ENCODE results near the gene USP43. TPM values are rescaled to one million over a fixed set of nuclear protein-coding genes. Genes with fewer than 3 reads are reported as not detected.

The USP43 gene
- polyA plus RNA-seq, 2 of the 4 experiments (the other 2 are of a cell fraction) = 3.4 to 4.0 TPM

GRCh38 chr17:9693755-9694154 is 48.4 kb downstream of the USP43 start (continued):
- TF ChIP-seq BCL3 (IDR thresholded peaks at IDR 0.05) (no peak), ZC3H11A (IDR thresholded peaks at IDR 0.05) (no peak)

- Histone ChIP-seq H3K9me3 (no peaks in the 10 kb centered on the region), H3K4me3 (no peak overlapping the region), H3K4me1 (0 out of 3 replicates have a peak, but pooled peaks cover 3% of the 10 kb centered on the region), H3K4me2 (no peak overlapping the region), H3K27ac (no peak overlapping the region)
- ChIA-PET POLR2A (no interaction called here), CTCF (interaction anchor here (1.2 kb wide), 1 partner anchor 9 kb away, joined by 4 read pairs; no protein-coding TSS in a partner anchor)
- ATAC-seq (0 out of 6 replicates have a peak, but pooled peaks of 1 of the 2 experiments have one; percentile 38), DNase-seq (ENCODE audit: low read depth in 1 of 2, low spot score in 1 of 2) (no peak), FAIRE-seq (no peak)
- 92% methylated on average over 12 of the region's 12 CpGs for WGBS (ENCODE audit: missing lambda C conversion rate)
- TF ChIP-seq REST (IDR thresholded peaks at IDR 0.05) = no peak
- no peak for TF ChIP-seq POLR2A (IDR thresholded peaks at IDR 0.05; ENCODE audit: low read length)
- TF ChIP-seq HDAC2 (IDR thresholded peaks at IDR 0.05) = no peak
- no peak for TF ChIP-seq RNF2 (IDR thresholded peaks at IDR 0.05; ENCODE audit: borderline replicate concordance, low read depth)
- TF ChIP-seq CBX8 (IDR thresholded peaks at IDR 0.05) = no peak
- no peak for TF ChIP-seq HOXB13 (CRISPR knock-in tag; IDR thresholded peaks at IDR 0.05; ENCODE audit: low read depth)
- TF ChIP-seq TP53 (CRISPR knock-in tag; IDR thresholded peaks at IDR 0.05) = no peak
- no peak for TF ChIP-seq RCOR1 (IDR thresholded peaks at IDR 0.05; ENCODE audit: low read depth, low read length)
- TF ChIP-seq MAX (IDR thresholded peaks at IDR 0.05) = no peak
- TF ChIP-seq EP300 (IDR thresholded peaks at IDR 0.05) = no peak
- no peak for TF ChIP-seq ZC3H11A (IDR thresholded peaks at IDR 0.05)
- TF ChIP-seq ZSCAN20 (CRISPR knock-in tag; IDR thresholded peaks at IDR 0.05) = no peak
- TF ChIP-seq HOXA7 (CRISPR knock-in tag; IDR thresholded peaks at IDR 0.05) = no peak
- TF ChIP-seq ELK1 (IDR thresholded peaks at IDR 0.05; ENCODE audit: low read depth, low read length) = no peak
- no peak for TF ChIP-seq EHMT2 (IDR thresholded peaks at IDR 0.05; ENCODE audit: low read depth)
- TF ChIP-seq TFCP2L1 (CRISPR knock-in tag; IDR thresholded peaks at IDR 0.05) = no peak
Measured at GRCh38 chr17:9696279-9697044, 51.1 kb downstream of the USP43 start.

- no peak overlapping the region; a peak in 1 of 6 replicates for H3K27ac ChIP-seq
- H3K9me3 ChIP-seq = no peaks in the 10 kb centered on the region
- DNase-seq (ENCODE audit: low read depth in 1 of 2, low spot score in 1 of 2) (no peak), ATAC-seq (no peak), FAIRE-seq (no peak)
- no peak overlapping the region for H3K4me2 ChIP-seq
- H3K4me1 ChIP-seq = 0 out of 3 replicates have a peak, but pooled peaks cover 5% of the 10 kb centered on the region
- no peak overlapping the region for H3K4me3 ChIP-seq
- CTCF ChIA-PET = interaction anchor here (0.9 to 2.0 kb wide), 4 partner anchors 19 to 123 kb away, joined by 3 to 7 read pairs (median 5); no protein-coding TSS in a partner anchor
- POLR2A ChIA-PET = no interaction called here
- WGBS (ENCODE audit: missing lambda C conversion rate) = 92% methylated on average over 7 of the region's 7 CpGs
- TF ChIP-seq CTCF (IDR thresholded peaks at IDR 0.05) (no peak), RAD21 (conservative IDR thresholded peaks at IDR 0.05 in 1 of 2, IDR thresholded peaks at IDR 0.05 in 1 of 2) (no peak), BCL3 (IDR thresholded peaks at IDR 0.05) (no peak), NFE2L2 (conservative IDR thresholded peaks at IDR 0.05; ENCODE audit: low read length) (no peak), JUNB (IDR thresholded peaks at IDR 0.05) (no peak), CHD2 (IDR thresholded peaks at IDR 0.05; ENCODE audit: low read length, partially characterized antibody) (no peak), BHLHE40 (IDR thresholded peaks at IDR 0.05; ENCODE audit: low read depth, low read length) (no peak), FOSL2 (IDR thresholded peaks at IDR 0.05) (no peak), FOSL2 (CRISPR knock-in tag; IDR thresholded peaks at IDR 0.05) (no peak), MYC (IDR thresholded peaks at IDR 0.05; ENCODE audit: borderline replicate concordance, low read length) (no peak), MAZ (IDR thresholded peaks at IDR 0.05; ENCODE audit: borderline replicate concordance, low read depth, low read length) (no peak)
Measured at GRCh38 chr17:9700136-9700535, 54.8 kb downstream of the USP43 start.

Data from A549 (cell line).